ENCODE measurements around the gene TCERG1L.

GRCh38 chr10:131094527-131095312 lies 216.8 kb downstream of the TCERG1L start:
- TF ChIP-seq CTCF (conservative IDR thresholded peaks at IDR 0.05; ENCODE audit: low read length): no peak
- no peak for TF ChIP-seq EZH2phosphoT487 (IDR thresholded peaks at IDR 0.05; ENCODE audit: borderline replicate concordance)
